Hepatocyte (in vitro differentiated cells): ENCODE results near the gene SLC8A1. TPM values are rescaled to one million over a fixed set of nuclear protein-coding genes. Genes with fewer than 3 reads are reported as not detected.

Experiments
- DNase-seq: peaks from one replicate; pipeline ENCODE4 v3.0.0-alpha.2; 2016; ENCODE audit warnings: low spot score
- H2AFZ ChIP-seq: fragments of 200-600 bp; sonication (generic); 2 replicates; pipeline ENCODE4 v1.6.0; 2016; ENCODE audit warnings: antibody characterized with exemption, mild to moderate bottlenecking
- H3K27ac ChIP-seq: fragments of 200-600 bp; sonication (generic); 2 replicates; pipeline ENCODE4 v1.5.1; 2016; ENCODE audit warnings: mild to moderate bottlenecking
- H3K27me3 ChIP-seq: fragments of 200-600 bp; sonication (generic); 2 replicates; pipeline ENCODE4 v1.6.1; 2016
- H3K36me3 ChIP-seq: fragments of 200-600 bp; sonication (generic); replicated peaks from 2 replicates; pipeline ENCODE4 v1.5.1; 2016; ENCODE audit warnings: low read depth; ENCODE audit not compliant: insufficient read depth
- H3K4me1 ChIP-seq: fragments of 200-600 bp; sonication (generic); 2 replicates; pipeline ENCODE4 v1.5.1; 2016; ENCODE audit warnings: mild to moderate bottlenecking, moderate library complexity; ENCODE audit not compliant: insufficient read depth
- H3K4me2 ChIP-seq: fragments of 200-600 bp; sonication (generic); 2 replicates; pipeline ENCODE4 v1.6.0; 2016
- H3K4me3 ChIP-seq: fragments of 200-600 bp; sonication (generic); 2 replicates; pipeline ENCODE4 v1.5.1; 2016; ENCODE audit warnings: mild to moderate bottlenecking
- H3K79me2 ChIP-seq: fragments of 200-600 bp; sonication (generic); 2 replicates; pipeline ENCODE4 v1.6.0; 2017; ENCODE audit warnings: mild to moderate bottlenecking
- H3K9me2 ChIP-seq: fragments of 200-600 bp; sonication (generic); replicated peaks from 2 replicates; pipeline ENCODE4 v1.6.0; 2017; ENCODE audit warnings: mild to moderate bottlenecking; ENCODE audit not compliant: insufficient read depth
- H3K9me3 ChIP-seq: fragments of 200-600 bp; sonication (generic); 2 replicates; pipeline ENCODE4 v1.5.1; 2016; ENCODE audit warnings: low read depth, mild to moderate bottlenecking
- H4K20me1 ChIP-seq: fragments of 200-600 bp; sonication (generic); 2 replicates; pipeline ENCODE4 v1.6.0; 2016; ENCODE audit warnings: mild to moderate bottlenecking; ENCODE audit not compliant: insufficient read depth, poor library complexity, severe bottlenecking
- CTCF ChIP-seq: fragments of 200-600 bp; sonication (generic); IDR thresholded peaks from 2 replicates; pipeline ENCODE4 v1.5.1; 2016; ENCODE audit warnings: antibody characterized with exemption, mild to moderate bottlenecking; ENCODE audit not compliant: poor library complexity
- EZH2 ChIP-seq: fragments of 200-600 bp; sonication (generic); IDR thresholded peaks from 2 replicates; pipeline ENCODE4 v1.6.1; 2016; ENCODE audit warnings: antibody characterized with exemption, mild to moderate bottlenecking, borderline replicate concordance
- EZH2phosphoT487 ChIP-seq: fragments of 200-600 bp; sonication (generic); IDR thresholded peaks from one replicate; pipeline ENCODE4 v1.6.1; 2018; ENCODE audit warnings: antibody characterized with exemption, mild to moderate bottlenecking, low read depth, moderate library complexity; ENCODE audit not compliant: unreplicated experiment, severe bottlenecking
- WGBS: methylation state at CpG from one replicate; pipeline ENCODE4 v1.1.6; 2016; ENCODE audit warnings: low lambda C conversion rate; ENCODE audit errors: missing lambda C conversion rate; 5-methylcytosine and 5-hydroxymethylcytosine counted together
- polyA plus RNA-seq: library from polyadenylated mRNA; unstranded; fragments of >200 nt; fragmentation: Nextera tagmentation; extraction: Ambion mirVana; gene quantifications from 2 replicates; pipeline ENCODE4 v1.2.1, GENCODE V29; 2016
- total RNA-seq: library from RNA; depleted of rRNA; stranded (reverse); fragments of >200 nt; gene quantifications from 2 replicates; pipeline ENCODE4 v1.2.3, GENCODE V29; 2014

The SLC8A1 gene
- total and polyA plus RNA-seq, 2 experiments from 2014 or later: 2.2 to 8.9 TPM

GRCh38 chr2:40261042-40261441 is 190.8 kb downstream of the SLC8A1 start:
- Histone ChIP-seq H3K27ac (no peak overlapping the region), H3K36me3 (no peaks in the 10 kb centered on the region), H3K4me1 (no peaks in the 10 kb centered on the region), H2AFZ (no peak overlapping the region), H3K27me3 (no peaks in the 10 kb centered on the region), H3K9me2 (no peaks in the 10 kb centered on the region), H4K20me1 (no peaks in the 10 kb centered on the region), H3K4me2 (no peak overlapping the region), H3K4me3 (no peak overlapping the region), H3K9me3 (no peaks in the 10 kb centered on the region), H3K79me2 (no peaks in the 10 kb centered on the region)
- TF ChIP-seq EZH2phosphoT487 (no peak), EZH2 (no peak), CTCF (no peak)
- no peak for DNase-seq
- 85% methylated on average over 2 of the region's 2 CpGs for WGBS

GRCh38 chr2:40260437-40260836 is 191.5 kb downstream of the SLC8A1 start:
- no peaks in the 10 kb centered on the region for H3K36me3 ChIP-seq
- H3K4me1 ChIP-seq: no peaks in the 10 kb centered on the region
- no peaks in the 10 kb centered on the region for H3K9me2 ChIP-seq
- no peak overlapping the region for H3K4me2 ChIP-seq
- H3K79me2 ChIP-seq: no peaks in the 10 kb centered on the region
- no peak overlapping the region for H3K27ac ChIP-seq
- no peaks in the 10 kb centered on the region for H3K27me3 ChIP-seq
- H2AFZ ChIP-seq: no peak overlapping the region
- H4K20me1 ChIP-seq: no peaks in the 10 kb centered on the region
- 85% methylated on average over 2 of the region's 2 CpGs for WGBS
- no peak for DNase-seq
- no peaks in the 10 kb centered on the region for H3K9me3 ChIP-seq
- TF ChIP-seq EZH2 (no peak), EZH2phosphoT487 (no peak), CTCF (no peak)
- no peak overlapping the region for H3K4me3 ChIP-seq

- Histone ChIP-seq H3K9me2 (no peaks in the 10 kb centered on the region), H4K20me1 (no peaks in the 10 kb centered on the region), H3K27me3 (no peaks in the 10 kb centered on the region), H3K4me1 (no peaks in the 10 kb centered on the region), H3K36me3 (no peaks in the 10 kb centered on the region), H3K27ac (no peak overlapping the region), H3K4me2 (no peak overlapping the region), H3K4me3 (no peak overlapping the region), H3K79me2 (no peaks in the 10 kb centered on the region), H2AFZ (no peak overlapping the region), H3K9me3 (no peaks in the 10 kb centered on the region)
- no peak for DNase-seq
- 94% methylated on average over 1 of the region's 1 CpG for WGBS
- TF ChIP-seq EZH2phosphoT487 (no peak), CTCF (no peak), EZH2 (no peak)
Measured at GRCh38 chr2:40259900-40260299, 192.0 kb downstream of the SLC8A1 start.

- Histone ChIP-seq H3K4me3 (no peak overlapping the region), H3K4me1 (no peaks in the 10 kb centered on the region), H3K36me3 (no peaks in the 10 kb centered on the region), H3K9me3 (no peaks in the 10 kb centered on the region), H2AFZ (no peak overlapping the region), H4K20me1 (no peaks in the 10 kb centered on the region), H3K4me2 (no peak overlapping the region), H3K79me2 (no peaks in the 10 kb centered on the region), H3K9me2 (no peaks in the 10 kb centered on the region), H3K27ac (no peak overlapping the region), H3K27me3 (no peaks in the 10 kb centered on the region)
- no peak for DNase-seq
- TF ChIP-seq EZH2phosphoT487 (no peak), CTCF (no peak), EZH2 (no peak)
- 65% methylated on average over 4 of the region's 4 CpGs for whole genome bisulfite sequencing
Measured at GRCh38 chr2:40258135-40258457, 193.8 kb downstream of the SLC8A1 start.
